Measurements from ENCODE around the gene APOBEC3C.
"Not testable (repeated sequence)": the region's sequence is repeated elsewhere in the genome, so short reads cannot be mapped to it uniquely, and the experiment has no call there.

- TF ChIP-seq ZNF274 (IDR thresholded peaks at IDR 0.05; ENCODE audit: low read depth, low read length); YY1 (IDR thresholded peaks at IDR 0.05; ENCODE audit: insufficient read depth, insufficient read length); SUZ12 (IDR thresholded peaks at IDR 0.05; ENCODE audit: extremely low read depth, insufficient read depth, insufficient read length): not testable (repeated sequence)
Measured at GRCh38 chr22:39037071-39037470, 23.0 kb downstream of the APOBEC3C start.
